HepG2 (cell line): Measurements from ENCODE around the gene ME2. TPM values are rescaled to one million over a fixed set of nuclear protein-coding genes. Genes with fewer than 3 reads are reported as not detected.

Source experiments
- ARNTL ChIP-seq: sonication (generic); formaldehyde crosslinking; IDR thresholded peaks from 2 replicates; pipeline ENCODE4 v1.4.0; 2020; ENCODE audit warnings: mild to moderate bottlenecking, missing genetic modification reagents
- ETV6 ChIP-seq: sonication (generic); formaldehyde crosslinking; conservative IDR thresholded peaks from 2 replicates; pipeline ENCODE4 v1.4.0; 2020; ENCODE audit warnings: missing genetic modification reagents
- FOXA3 ChIP-seq: IDR thresholded peaks from 2 replicates; pipeline ENCODE4 v1.6.1; 2016; ENCODE audit warnings: missing genetic modification reagents, missing compliant biosample characterization
- HMGXB3 ChIP-seq: sonication (generic); formaldehyde crosslinking; IDR thresholded peaks from 2 replicates; pipeline ENCODE4 v1.4.0; 2020; ENCODE audit warnings: missing genetic modification reagents, borderline replicate concordance
- KLF12 ChIP-seq: sonication (generic); formaldehyde crosslinking; IDR thresholded peaks from 2 replicates; pipeline ENCODE4 v1.4.0; 2020; ENCODE audit warnings: missing genetic modification reagents, borderline replicate concordance
- PRMT3 ChIP-seq: sonication (generic); formaldehyde crosslinking; IDR thresholded peaks from 2 replicates; pipeline ENCODE4 v1.8.1; 2022; ENCODE audit warnings: low read depth, mild to moderate bottlenecking, moderate library complexity, missing genetic modification reagents, borderline replicate concordance
- RBFOX2 ChIP-seq: fragments of 200-400 bp; formaldehyde crosslinking; IDR thresholded peaks from 2 replicates; pipeline ENCODE4 v1.6.1; 2017; ENCODE audit warnings: low read depth, mild to moderate bottlenecking, low read length
- REPIN1 ChIP-seq: sonication (generic); formaldehyde crosslinking; IDR thresholded peaks from 2 replicates; pipeline ENCODE4 v1.8.0; 2022; ENCODE audit warnings: missing genetic modification reagents, low read depth, mild to moderate bottlenecking, borderline replicate concordance
- SIX1 ChIP-seq: sonication (generic); formaldehyde crosslinking; IDR thresholded peaks from 2 replicates; pipeline ENCODE4 v1.4.0; 2020; ENCODE audit warnings: missing genetic modification reagents, borderline replicate concordance
- U2AF2 ChIP-seq: fragments of 200-400 bp; formaldehyde crosslinking; IDR thresholded peaks from 2 replicates; pipeline ENCODE4 v1.6.1; 2017; ENCODE audit warnings: low read depth, mild to moderate bottlenecking, low read length
- ZC3H13 ChIP-seq: sonication (generic); formaldehyde crosslinking; IDR thresholded peaks from 2 replicates; pipeline ENCODE4 v1.8.1; 2023; ENCODE audit warnings: mild to moderate bottlenecking, missing genetic modification reagents, moderate library complexity
- ZNF264 ChIP-seq: sonication (generic); formaldehyde crosslinking; IDR thresholded peaks from 2 replicates; pipeline ENCODE4 v1.4.0; 2020; ENCODE audit warnings: missing genetic modification reagents
- ZNF292 ChIP-seq: sonication (generic); formaldehyde crosslinking; IDR thresholded peaks from 2 replicates; pipeline ENCODE4 v1.8.1; 2022; ENCODE audit warnings: mild to moderate bottlenecking, low read depth, missing genetic modification reagents, borderline replicate concordance
- ZNF547 ChIP-seq: sonication (generic); formaldehyde crosslinking; IDR thresholded peaks from 2 replicates; pipeline ENCODE4 v1.5.1; 2020; ENCODE audit warnings: mild to moderate bottlenecking, missing genetic modification reagents
- ZNF549 ChIP-seq: sonication (generic); formaldehyde crosslinking; IDR thresholded peaks from 2 replicates; pipeline ENCODE4 v1.5.0; 2020; ENCODE audit warnings: missing genetic modification reagents
- ZNF770 ChIP-seq: sonication (generic); formaldehyde crosslinking; IDR thresholded peaks from 2 replicates; pipeline ENCODE4 v1.5.0; 2020; ENCODE audit warnings: mild to moderate bottlenecking, missing genetic modification reagents
- ZXDC ChIP-seq: sonication (generic); formaldehyde crosslinking; IDR thresholded peaks from 2 replicates; pipeline ENCODE4 v1.5.0; 2020; ENCODE audit warnings: mild to moderate bottlenecking, missing genetic modification reagents
- polyA plus RNA-seq, 8 experiments: library from polyadenylated mRNA; depleted of rRNA in 3 of 8; stranded (reverse) in 7 of 8; unstranded in 1 of 8; fragments of >200 nt; fragmentation: Illumina TruSeq in 4 of 8; extraction: Trizol in 4 of 8; gene quantifications; 2 replicates each; pipeline versions ENCODE4 v1.2.1 to v1.2.3, GENCODE V29; 2011 to 2016; ENCODE audit warnings: low read depth in 4 of 8, missing spikeins in 1 of 8, mixed read lengths in 1 of 8; ENCODE audit not compliant: insufficient read depth in 1 of 8
- total RNA-seq, 5 experiments: library from RNA; depleted of rRNA; stranded (reverse); fragments of >200 nt; fragmentation: Illumina TruSeq; extraction: Trizol; gene quantifications; 2 replicates each; pipeline ENCODE4 v1.2.3, GENCODE V29; 2016; ENCODE audit warnings: low read depth in 1 of 5

The ME2 gene
- total and polyA plus RNA-seq, 2 of the 13 experiments (the other 11 are each of a cell fraction or from before 2014, with no cell fraction given), result 17.3 to 20.6 TPM

GRCh38 chr18:50878345-50879301 is at the start of gene ME2 (continued):
- TF ChIP-seq ARNTL (CRISPR knock-in tag) (0 out of 2 replicates have a peak, but pooled peaks have one; percentile 20), KLF12 (CRISPR knock-in tag) (0 out of 2 replicates have a peak, but pooled peaks have one; percentile 18), PRMT3 (CRISPR knock-in tag) (no peak), REPIN1 (CRISPR knock-in tag) (peak; percentile 83), ZXDC (CRISPR knock-in tag) (0 out of 2 replicates have a peak, but pooled peaks have one; percentile 31), ZNF264 (CRISPR knock-in tag) (peak; percentile 63; the same call in 1 of the 2 replicates), FOXA3 (peak; percentile 14; the same call in 1 of the 2 replicates), SIX1 (CRISPR knock-in tag) (no peak), ZNF547 (peak; percentile 82), RBFOX2 (peak; percentile 88), ZNF549 (CRISPR knock-in tag) (no peak), ETV6 (CRISPR knock-in tag) (peak; percentile 80; the same call in 1 of the 2 replicates), HMGXB3 (CRISPR knock-in tag) (no peak), ZC3H13 (0 out of 2 replicates have a peak, but pooled peaks have one; percentile 39), ZNF292 (peak; percentile 50; the same call in 1 of the 2 replicates), U2AF2 (0 out of 2 replicates have a peak, but pooled peaks have one; percentile 58), ZNF770 (peak; percentile 79)
